Panc1 (cell line): ENCODE measurements around the gene CFD. TPM values are rescaled to one million over a fixed set of nuclear protein-coding genes. Genes with fewer than 3 reads are reported as not detected.

ENCODE experiments used
- ATAC-seq: fragments of 200-7000 bp; cut with Tn5 transposase; 2 replicates; pipeline ENCODE4 v1.9.1; 2020; ENCODE audit warnings: mild to moderate bottlenecking, moderate library complexity
- BruUV-seq: library from RNA; stranded (reverse); fragments of 400-500 nt; replicated peaks from 2 replicates; lab custom pipeline; 2021; lab: Mats Ljungman, UMichigan
- CTCF ChIA-PET: fragments of 300-600 bp; sonication (Branson Sonifier 250); formaldehyde crosslinking; loops from one replicate; lab custom pipeline; 2022; ENCODE audit warnings: antibody characterized with exemption; lab: Charles Lee
- POLR2A ChIA-PET: fragments of 300-600 bp; sonication (Branson Sonifier 250); formaldehyde crosslinking; loops from one replicate; lab custom pipeline; 2022; ENCODE audit warnings: antibody characterized with exemption; lab: Charles Lee
- DNase-seq: peaks from one replicate; pipeline ENCODE4 v3.0.0-alpha.2; 2010; ENCODE audit warnings: low read depth, low spot score
- H3K27ac ChIP-seq: 2 replicates; pipeline ENCODE4 v1.5.1; 2011; ENCODE audit warnings: mild to moderate bottlenecking, low read length, inconsistent platforms
- H3K27me3 ChIP-seq: fragments of 200-500 bp; sonication (Bioruptor generic); 2 replicates; pipeline ENCODE4 v1.6.0; 2014; ENCODE audit warnings: low read length, inconsistent platforms; ENCODE audit not compliant: control insufficient read depth, insufficient read depth
- H3K36me3 ChIP-seq: fragments of 200-500 bp; sonication (Bioruptor generic); 2 replicates; pipeline ENCODE4 v1.5.1; 2014; ENCODE audit warnings: inconsistent platforms, mild to moderate bottlenecking, low read length, moderate library complexity; ENCODE audit not compliant: control insufficient read depth, insufficient read depth
- H3K4me1 ChIP-seq: 2 replicates; pipeline ENCODE4 v1.5.1; 2011; ENCODE audit warnings: inconsistent platforms, mild to moderate bottlenecking, low read length, moderate library complexity; ENCODE audit not compliant: control insufficient read depth, insufficient read depth
- H3K4me3 ChIP-seq, 2 experiments: 2 replicates each; pipeline ENCODE4 v1.5.1; 2011 to 2012; ENCODE audit warnings: low read depth in 2 of 2, low read length in 2 of 2, mild to moderate bottlenecking in 2 of 2, inconsistent platforms in 1 of 2, moderate library complexity in 1 of 2
- H3K9me3 ChIP-seq: fragments of 200-500 bp; sonication (Bioruptor generic); 2 replicates; pipeline ENCODE4 v1.5.1; 2014; ENCODE audit warnings: low read depth, mild to moderate bottlenecking, inconsistent platforms, low read length, moderate library complexity; ENCODE audit not compliant: control insufficient read depth, insufficient read depth
- POLR2AphosphoS5 ChIP-seq: IDR thresholded peaks from 2 replicates; pipeline ENCODE4 v1.6.1; 2012; ENCODE audit warnings: mild to moderate bottlenecking, low read depth, low read length, moderate library complexity
- SIN3A ChIP-seq: IDR thresholded peaks from 2 replicates; pipeline ENCODE4 v1.6.1; 2012; ENCODE audit warnings: low read depth, mild to moderate bottlenecking, low read length, moderate library complexity, borderline replicate concordance; ENCODE audit not compliant: insufficient read depth
- TCF7L2 ChIP-seq: IDR thresholded peaks from 2 replicates; pipeline ENCODE4 v1.6.1; 2011; ENCODE audit warnings: mild to moderate bottlenecking, low read depth, low read length, inconsistent platforms
- in situ Hi-C: cut with HindIII; loops from 2 replicates; pipeline ENCODE4 v1.10.0; 2016; ENCODE audit warnings: low sequenced_read_pairs, low pct_unique_long_range_greater_than_20kb
- intact Hi-C: fragments of 100-400 bp; cut with micrococcal nuclease; formaldehyde crosslinking; loops from one replicate; pipeline ENCODE4 v1.10.0; 2022; ENCODE audit not compliant: unreplicated experiment
- total RNA-seq: library from RNA; stranded (reverse); gene quantifications from one replicate; pipeline ENCODE4 v1.2.1, GENCODE V29; 2021; ENCODE audit not compliant: unreplicated experiment
- TF ChIP-seq, protein P1 (sequence below): fragments of 450-650 bp; IDR thresholded peaks from 2 replicates; pipeline ENCODE4 v1.5.1; 2017; ENCODE audit warnings: mild to moderate bottlenecking
- TF ChIP-seq, protein P2 (sequence below), 2 experiments: IDR thresholded peaks; 2 replicates each; pipeline ENCODE4 v1.6.1; 2011 to 2012; ENCODE audit warnings: low read depth in 2 of 2, control low read depth in 1 of 2, low read length in 1 of 2, mild to moderate bottlenecking in 1 of 2, moderate library complexity in 1 of 2; ENCODE audit not compliant: insufficient read depth in 1 of 2

The CFD gene
- total RNA-seq, 1 experiment from 2014 or later, result 9.9 TPM

DNA sequence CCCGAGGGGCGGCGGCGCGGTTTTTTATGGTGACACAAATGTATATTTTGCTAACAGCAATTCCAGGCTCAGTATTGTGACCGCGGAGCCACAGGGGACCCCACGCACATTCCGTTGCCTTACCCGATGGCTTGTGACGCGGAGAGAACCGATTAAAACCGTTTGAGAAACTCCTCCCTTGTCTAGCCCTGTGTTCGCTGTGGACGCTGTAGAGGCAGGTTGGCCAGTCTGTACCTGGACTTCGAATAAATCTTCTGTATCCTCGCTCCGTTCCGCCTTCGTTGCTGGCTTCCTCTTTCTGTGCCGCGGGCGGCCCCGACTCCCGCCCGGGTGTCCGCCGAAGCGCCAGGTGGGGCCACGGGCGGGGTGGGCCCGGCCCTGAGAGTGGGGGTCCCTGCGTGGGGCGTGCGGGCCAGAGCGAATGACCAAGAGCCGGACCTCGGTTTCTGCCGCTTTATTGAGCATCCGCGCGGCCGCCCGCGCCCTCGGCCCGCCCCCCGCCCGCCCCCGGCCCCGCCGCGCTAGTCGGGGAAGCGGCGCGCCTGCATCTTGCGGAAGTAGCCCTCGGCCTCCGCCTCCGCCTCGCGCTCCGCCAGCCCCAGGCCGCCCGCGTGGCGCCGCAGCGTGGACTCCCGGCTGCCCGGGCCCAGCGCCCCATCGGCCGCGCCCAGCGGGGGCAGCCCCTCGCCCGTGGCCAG lies 47.3 kb upstream of the CFD start:
- H3K4me3 ChIP-seq, result no peak overlapping the region
- no peak for TF ChIP-seq SIN3A
- no peak for TF ChIP-seq TCF7L2
- peak; percentile 13; the same call in 1 of the 2 replicates for TF ChIP-seq POLR2AphosphoS5
- TF ChIP-seq, protein P1, sequence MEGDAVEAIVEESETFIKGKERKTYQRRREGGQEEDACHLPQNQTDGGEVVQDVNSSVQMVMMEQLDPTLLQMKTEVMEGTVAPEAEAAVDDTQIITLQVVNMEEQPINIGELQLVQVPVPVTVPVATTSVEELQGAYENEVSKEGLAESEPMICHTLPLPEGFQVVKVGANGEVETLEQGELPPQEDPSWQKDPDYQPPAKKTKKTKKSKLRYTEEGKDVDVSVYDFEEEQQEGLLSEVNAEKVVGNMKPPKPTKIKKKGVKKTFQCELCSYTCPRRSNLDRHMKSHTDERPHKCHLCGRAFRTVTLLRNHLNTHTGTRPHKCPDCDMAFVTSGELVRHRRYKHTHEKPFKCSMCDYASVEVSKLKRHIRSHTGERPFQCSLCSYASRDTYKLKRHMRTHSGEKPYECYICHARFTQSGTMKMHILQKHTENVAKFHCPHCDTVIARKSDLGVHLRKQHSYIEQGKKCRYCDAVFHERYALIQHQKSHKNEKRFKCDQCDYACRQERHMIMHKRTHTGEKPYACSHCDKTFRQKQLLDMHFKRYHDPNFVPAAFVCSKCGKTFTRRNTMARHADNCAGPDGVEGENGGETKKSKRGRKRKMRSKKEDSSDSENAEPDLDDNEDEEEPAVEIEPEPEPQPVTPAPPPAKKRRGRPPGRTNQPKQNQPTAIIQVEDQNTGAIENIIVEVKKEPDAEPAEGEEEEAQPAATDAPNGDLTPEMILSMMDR, result no peak
- TF ChIP-seq, protein P2, sequence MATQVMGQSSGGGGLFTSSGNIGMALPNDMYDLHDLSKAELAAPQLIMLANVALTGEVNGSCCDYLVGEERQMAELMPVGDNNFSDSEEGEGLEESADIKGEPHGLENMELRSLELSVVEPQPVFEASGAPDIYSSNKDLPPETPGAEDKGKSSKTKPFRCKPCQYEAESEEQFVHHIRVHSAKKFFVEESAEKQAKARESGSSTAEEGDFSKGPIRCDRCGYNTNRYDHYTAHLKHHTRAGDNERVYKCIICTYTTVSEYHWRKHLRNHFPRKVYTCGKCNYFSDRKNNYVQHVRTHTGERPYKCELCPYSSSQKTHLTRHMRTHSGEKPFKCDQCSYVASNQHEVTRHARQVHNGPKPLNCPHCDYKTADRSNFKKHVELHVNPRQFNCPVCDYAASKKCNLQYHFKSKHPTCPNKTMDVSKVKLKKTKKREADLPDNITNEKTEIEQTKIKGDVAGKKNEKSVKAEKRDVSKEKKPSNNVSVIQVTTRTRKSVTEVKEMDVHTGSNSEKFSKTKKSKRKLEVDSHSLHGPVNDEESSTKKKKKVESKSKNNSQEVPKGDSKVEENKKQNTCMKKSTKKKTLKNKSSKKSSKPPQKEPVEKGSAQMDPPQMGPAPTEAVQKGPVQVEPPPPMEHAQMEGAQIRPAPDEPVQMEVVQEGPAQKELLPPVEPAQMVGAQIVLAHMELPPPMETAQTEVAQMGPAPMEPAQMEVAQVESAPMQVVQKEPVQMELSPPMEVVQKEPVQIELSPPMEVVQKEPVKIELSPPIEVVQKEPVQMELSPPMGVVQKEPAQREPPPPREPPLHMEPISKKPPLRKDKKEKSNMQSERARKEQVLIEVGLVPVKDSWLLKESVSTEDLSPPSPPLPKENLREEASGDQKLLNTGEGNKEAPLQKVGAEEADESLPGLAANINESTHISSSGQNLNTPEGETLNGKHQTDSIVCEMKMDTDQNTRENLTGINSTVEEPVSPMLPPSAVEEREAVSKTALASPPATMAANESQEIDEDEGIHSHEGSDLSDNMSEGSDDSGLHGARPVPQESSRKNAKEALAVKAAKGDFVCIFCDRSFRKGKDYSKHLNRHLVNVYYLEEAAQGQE (IDR thresholded peaks at IDR 0.05; ENCODE audit: insufficient read depth in 1 of 2, low read depth in 2 of 2, low read length in 1 of 2), result no peak
- BruUV-seq, result no TSS peak
- H3K9me3 ChIP-seq, result no peaks in the 10 kb centered on the region
- H3K36me3 ChIP-seq, result peaks cover 9% of the 10 kb centered on the region
- no peak overlapping the region for H3K27ac ChIP-seq
- in situ Hi-C loops (no loop called here), intact Hi-C loops (no loop called here)
- ATAC-seq, result no peak
- POLR2A ChIA-PET, result no interaction called here
- CTCF ChIA-PET, result no interaction called here
- no peaks in the 10 kb centered on the region for H3K27me3 ChIP-seq
- no peak for DNase-seq
- H3K4me1 ChIP-seq, result no peaks in the 10 kb centered on the region

DNA sequence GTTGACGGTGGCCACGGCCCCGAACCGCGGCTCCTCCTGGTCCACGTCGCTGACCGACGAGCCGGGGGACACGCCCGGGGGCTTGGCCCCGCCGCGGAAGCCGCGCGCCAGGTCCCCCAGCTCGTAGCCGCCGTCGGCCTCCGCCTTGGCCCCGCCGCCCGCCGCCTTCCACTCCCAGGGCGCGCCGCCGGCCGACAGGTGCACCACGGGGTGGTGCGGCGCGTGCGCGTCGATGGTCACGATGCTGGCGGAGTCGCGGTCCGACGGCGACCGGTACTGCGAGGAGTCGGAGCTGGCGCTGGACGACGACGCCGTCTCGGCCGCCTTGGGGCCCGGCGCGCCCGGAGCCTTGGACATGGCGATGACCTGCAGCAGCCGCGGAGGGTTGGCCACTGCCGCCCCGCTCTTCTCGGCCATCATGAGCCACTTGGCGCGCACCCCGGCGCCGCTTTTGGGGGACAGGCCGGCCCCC lies 46.7 kb upstream of the CFD start:
- no peak for TF ChIP-seq TCF7L2
- TF ChIP-seq POLR2AphosphoS5, result no peak
- TF ChIP-seq, protein P2 (IDR thresholded peaks at IDR 0.05; ENCODE audit: insufficient read depth in 1 of 2, low read depth in 2 of 2, low read length in 1 of 2), result no peak
- TF ChIP-seq, protein P1, result no peak
- no peak for TF ChIP-seq SIN3A
- CTCF ChIA-PET, result no interaction called here
- H3K4me1 ChIP-seq, result no peaks in the 10 kb centered on the region
- H3K27ac ChIP-seq, result no peak overlapping the region
- peaks cover 6% of the 10 kb centered on the region for H3K36me3 ChIP-seq
- no peaks in the 10 kb centered on the region for H3K9me3 ChIP-seq
- no peaks in the 10 kb centered on the region for H3K27me3 ChIP-seq
- H3K4me3 ChIP-seq, result no peak overlapping the region
- no peak; the same call in 1 of the 2 replicates for ATAC-seq
- DNase-seq, result no peak
- intact Hi-C loops, result no loop called here
- POLR2A ChIA-PET, result no interaction called here
- in situ Hi-C loops, result no loop called here
- BruUV-seq, result TSS peak; percentile 89
